CD14-positive monocyte (primary cell): ENCODE measurements around the gene KYNU. TPM values are rescaled to one million over a fixed set of nuclear protein-coding genes. Genes with fewer than 3 reads are reported as not detected.
A peak's percentile ranks its signal among the peaks of the same experiment; 100 is the strongest.

ENCODE experiments used
- DNase-seq, 3 donors: peaks; one replicate each; pipeline ENCODE4 v3.0.0-alpha.2; 2011 to 2022
- H2AFZ ChIP-seq: 2 replicates; pipeline ENCODE4 v1.6.0; 2012; ENCODE audit warnings: mild to moderate bottlenecking, low read depth, low read length, inconsistent platforms; ENCODE audit not compliant: insufficient read depth, poor library complexity, severe bottlenecking
- H3K27ac ChIP-seq, 2 donors: 1 replicate in 1 of 2; 2 replicates in 1 of 2; pipeline ENCODE4 v1.5.1; 2012 to 2013; ENCODE audit warnings: low read length in 2 of 2, control low read depth in 1 of 2, inconsistent platforms in 1 of 2, low read depth in 1 of 2, mild to moderate bottlenecking in 1 of 2
- H3K27me3 ChIP-seq, 2 donors: one replicate each; pipeline versions ENCODE4 v1.6.0 to v1.6.1; 2011 to 2013; ENCODE audit warnings: low read length in 2 of 2; ENCODE audit not compliant: control insufficient read depth in 2 of 2, insufficient read depth in 2 of 2
- H3K36me3 ChIP-seq, 2 donors: replicated peaks in 1 of 2; 1 replicate in 1 of 2; 2 replicates in 1 of 2; pipeline versions ENCODE4 v1.5.1 to v1.6.1; 2012 to 2013; ENCODE audit warnings: low read length in 2 of 2, control low read depth in 1 of 2, inconsistent platforms in 1 of 2, mild to moderate bottlenecking in 1 of 2; ENCODE audit not compliant: insufficient read depth in 2 of 2, control insufficient read depth in 1 of 2
- H3K4me1 ChIP-seq, 2 donors: 1 replicate in 1 of 2; 2 replicates in 1 of 2; pipeline versions ENCODE4 v1.5.1 to v1.6.1; 2012 to 2013; ENCODE audit warnings: low read length in 2 of 2, control low read depth in 1 of 2, inconsistent platforms in 1 of 2, mild to moderate bottlenecking in 1 of 2, moderate library complexity in 1 of 2; ENCODE audit not compliant: insufficient read depth in 2 of 2, control insufficient read depth in 1 of 2
- H3K4me2 ChIP-seq: replicated peaks from 2 replicates; pipeline ENCODE3; 2012; ENCODE audit warnings: low read length, moderate library complexity, mild to moderate bottlenecking; ENCODE audit not compliant: poor library complexity, severe bottlenecking; ENCODE audit errors: extremely low read depth
- H3K4me3 ChIP-seq, 3 experiments: fragments of 200-600 bp in 1 of 3; sonication (generic) in 1 of 3; replicated peaks in 1 of 3; 1 replicate in 2 of 3; 2 replicates in 1 of 3; pipeline ENCODE4 v1.5.1; 2011 to 2013; ENCODE audit warnings: low read length in 3 of 3, mild to moderate bottlenecking in 3 of 3, control low read depth in 2 of 3, low read depth in 2 of 3, inconsistent platforms in 1 of 3, moderate library complexity in 1 of 3
- H3K79me2 ChIP-seq: 2 replicates; pipeline ENCODE4 v1.6.0; 2012; ENCODE audit warnings: mild to moderate bottlenecking, control low read depth, inconsistent platforms, low read length, moderate library complexity; ENCODE audit not compliant: insufficient read depth
- H3K9ac ChIP-seq: 2 replicates; pipeline ENCODE4 v1.6.0; 2017; ENCODE audit warnings: low read length, mild to moderate bottlenecking; ENCODE audit not compliant: insufficient read depth, poor library complexity, severe bottlenecking
- H3K9me3 ChIP-seq, 2 donors: replicated peaks in 1 of 2; 1 replicate in 1 of 2; 2 replicates in 1 of 2; pipeline versions ENCODE4 v1.5.1 to v1.6.1; 2012 to 2013; ENCODE audit warnings: low read length in 2 of 2, control low read depth in 1 of 2; ENCODE audit not compliant: control insufficient read depth in 1 of 2, insufficient read depth in 1 of 2
- H4K20me1 ChIP-seq: 2 replicates; pipeline ENCODE4 v1.6.0; 2012; ENCODE audit warnings: mild to moderate bottlenecking, low read length, control low read depth, moderate library complexity; ENCODE audit not compliant: insufficient read depth
- H3K27ac Mint-ChIP-seq, 7 donors: one replicate each; pipeline ENCODE4 v1.8.0; 2020; ENCODE audit warnings: mild to moderate bottlenecking in 7 of 7, mixed read lengths in 7 of 7, moderate library complexity in 6 of 7, inconsistent platforms in 2 of 7
- H3K27me3 Mint-ChIP-seq, 3 donors: one replicate each; pipeline ENCODE4 v1.8.0; 2021 to 2022; ENCODE audit warnings: low read depth in 3 of 3, mild to moderate bottlenecking in 3 of 3, mixed read lengths in 3 of 3, moderate library complexity in 3 of 3, inconsistent platforms in 1 of 3
- H3K36me3 Mint-ChIP-seq, 2 donors: one replicate each; pipeline ENCODE4 v1.8.0; 2020; ENCODE audit warnings: mixed read lengths in 2 of 2, inconsistent platforms in 1 of 2, mild to moderate bottlenecking in 1 of 2
- H3K4me1 Mint-ChIP-seq: one replicate; pipeline ENCODE4 v1.8.0; 2020; ENCODE audit warnings: mild to moderate bottlenecking, mixed read lengths
- H3K4me3 Mint-ChIP-seq, 2 donors: one replicate each; pipeline ENCODE4 v1.8.0; 2020; ENCODE audit warnings: mild to moderate bottlenecking in 2 of 2, mixed read lengths in 2 of 2, moderate library complexity in 1 of 2
- H3K9me3 Mint-ChIP-seq, 7 donors: one replicate each; pipeline ENCODE4 v1.8.0; 2020 to 2022; ENCODE audit warnings: mixed read lengths in 7 of 7, mild to moderate bottlenecking in 6 of 7, moderate library complexity in 6 of 7, inconsistent platforms in 2 of 7
- CTCF ChIP-seq: fragments of 200-600 bp; IDR thresholded peaks from one replicate; pipeline ENCODE4 v1.8.0; 2022; ENCODE audit warnings: antibody characterized with exemption, mild to moderate bottlenecking
- WGBS: methylation state at CpG from one replicate; pipeline ENCODE4 v1.1.5; 2013; ENCODE audit warnings: missing lambda C conversion rate; ENCODE audit not compliant: insufficient coverage; 5-methylcytosine and 5-hydroxymethylcytosine counted together
- intact Hi-C, 2 donors: fragments of 100-400 bp; cut with micrococcal nuclease; formaldehyde crosslinking; loops; one replicate each; pipeline versions ENCODE4 v1.15.0 to v1.15.1; 2023
- polyA plus RNA-seq, 3 donors: library from polyadenylated mRNA; depleted of rRNA in 1 of 3; unstranded in 2 of 3; stranded (reverse) in 1 of 3; fragments of 300-500 nt in 2 of 3; fragments of >200 nt in 1 of 3; fragmentation: Illumina TruSeq in 2 of 3; gene quantifications; 1 replicate in 2 of 3; 2 replicates in 1 of 3; pipeline ENCODE4 v1.2.3, GENCODE V29; 2012 to 2021

The KYNU gene
- polyA plus RNA-seq, 3 donors = 40.7 to 132 (median 131) TPM

GRCh38 chr2:143030127-143030526 lies 152.7 kb downstream of the KYNU start:
- H3K27ac ChIP-seq = peak overlapping the region; percentile 49 to 54
- Mint-ChIP-seq H3K36me3 (peaks cover 40 to 47% of the 10 kb centered on the region in 2 donors), H3K9me3 (peaks cover 0 to 5% (median 3%) of the 10 kb centered on the region in 7 donors), H3K4me3 (peak overlapping the region in 1 of 2 donors; percentile 63), H3K4me1 (peaks cover 23% of the 10 kb centered on the region), H3K27me3 (no peaks in the 10 kb centered on the region), H3K27ac (peak overlapping the region; percentile 83 to 93 (median 87))
- peaks cover 20 to 44% of the 10 kb centered on the region in 2 donors for H3K36me3 ChIP-seq
- no peaks in the 10 kb centered on the region for H3K9me3 ChIP-seq
- H3K79me2 ChIP-seq = peaks cover 4% of the 10 kb centered on the region
- intact Hi-C loops = loop anchor here (10.0 kb wide), 2 partner anchors 195 to 235 kb away; no protein-coding TSS in a partner anchor
- TF ChIP-seq CTCF = no peak
- H4K20me1 ChIP-seq = peaks cover 25% of the 10 kb centered on the region
- H3K4me1 ChIP-seq = peaks cover 18 to 22% of the 10 kb centered on the region in 2 donors
- peak overlapping the region; percentile 41 for H3K4me2 ChIP-seq
- WGBS = 100% methylated on average over 1 of the region's 2 CpGs
- H3K27me3 ChIP-seq = no peaks in the 10 kb centered on the region
- H2AFZ ChIP-seq = no peak overlapping the region
- no peak overlapping the region for H3K9ac ChIP-seq
- DNase-seq = peak; percentile 59 to 83 (median 79)
- H3K4me3 ChIP-seq = peak overlapping the region in 1 of 3 experiments; percentile 32

- H3K36me3 Mint-ChIP-seq = peaks cover 53 to 58% of the 10 kb centered on the region in 2 donors
- peaks cover 0 to 5% (median 2%) of the 10 kb centered on the region in 7 donors for H3K9me3 Mint-ChIP-seq
- Histone ChIP-seq H2AFZ (no peak overlapping the region), H3K36me3 (peaks cover 42 to 69% of the 10 kb centered on the region in 2 donors), H3K79me2 (peaks cover 4% of the 10 kb centered on the region), H3K27me3 (no peaks in the 10 kb centered on the region), H3K4me2 (no peak overlapping the region), H3K4me3 (no peak overlapping the region), H3K4me1 (peaks cover 12 to 13% of the 10 kb centered on the region in 2 donors), H4K20me1 (peaks cover 10% of the 10 kb centered on the region), H3K9ac (no peak overlapping the region), H3K27ac (no peak overlapping the region), H3K9me3 (no peaks in the 10 kb centered on the region)
- no peak overlapping the region for H3K27ac Mint-ChIP-seq
- no peaks in the 10 kb centered on the region for H3K27me3 Mint-ChIP-seq
- peaks cover 10% of the 10 kb centered on the region for H3K4me1 Mint-ChIP-seq
- 100% methylated on average over 1 of the region's 5 CpGs for WGBS
- H3K4me3 Mint-ChIP-seq = no peak overlapping the region
- peak; percentile 98 for TF ChIP-seq CTCF
- peak; percentile 78 to 88 (median 85) for DNase-seq
- intact Hi-C loops = loop anchor here (10.0 kb wide), 2 partner anchors 190 to 230 kb away; no protein-coding TSS in a partner anchor
Measured at GRCh38 chr2:143034292-143035074, 157.0 kb downstream of the KYNU start.
